IMR-90 (cell line): ENCODE results near the gene P2RX3. TPM values are rescaled to one million over a fixed set of nuclear protein-coding genes. Genes with fewer than 3 reads are reported as not detected.

ENCODE experiments used
- ATAC-seq: fragments of 200-7000 bp; cut with Tn5 transposase; 2 replicates; pipeline ENCODE4 v1.9.1; 2020; ENCODE audit warnings: low read depth, mild to moderate bottlenecking, moderate library complexity
- BruUV-seq: library from RNA; stranded (reverse); fragments of 400-500 nt; replicated peaks from 2 replicates; lab custom pipeline; 2021; lab: Mats Ljungman, UMichigan
- CTCF ChIA-PET: fragments of 300-600 bp; formaldehyde crosslinking; extraction: SDS; loops from one replicate; lab custom pipeline; 2021; ENCODE audit warnings: antibody characterized with exemption; lab: Yijun Ruan, JAX
- POLR2A ChIA-PET: fragments of 300-600 bp; sonication (Branson Sonifier 250); formaldehyde crosslinking; loops from one replicate; lab custom pipeline; 2022; ENCODE audit warnings: antibody characterized with exemption; ENCODE audit not compliant: unreplicated experiment; lab: Charles Lee
- DNase-seq: peaks from one replicate; pipeline ENCODE4 v3.0.0; 2013
- H2AFZ ChIP-seq: replicated peaks from 2 replicates; pipeline ENCODE3; 2013; ENCODE audit warnings: low read length, mild to moderate bottlenecking; ENCODE audit not compliant: poor library complexity
- H2AK5ac ChIP-seq: 2 replicates; pipeline ENCODE4 v1.6.1; 2013; ENCODE audit warnings: low read depth, low read length, inconsistent platforms
- H2AK9ac ChIP-seq: replicated peaks from 2 replicates; pipeline ENCODE3; 2013; ENCODE audit warnings: mild to moderate bottlenecking, low read depth, low read length, moderate library complexity; ENCODE audit not compliant: poor library complexity
- H2BK120ac ChIP-seq: 2 replicates; pipeline ENCODE4 v1.6.1; 2013; ENCODE audit warnings: low read depth, low read length, inconsistent platforms
- H2BK15ac ChIP-seq: 3 replicates; pipeline ENCODE4 v1.6.1; 2013; ENCODE audit warnings: low read depth, low read length, inconsistent platforms
- H2BK20ac ChIP-seq: 2 replicates; pipeline ENCODE4 v1.6.1; 2013; ENCODE audit warnings: low read depth, mild to moderate bottlenecking, inconsistent platforms, low read length, moderate library complexity
- H2BK5ac ChIP-seq: 2 replicates; pipeline ENCODE4 v1.6.1; 2013; ENCODE audit warnings: mild to moderate bottlenecking, low read depth, low read length, inconsistent platforms; ENCODE audit not compliant: poor library complexity, severe bottlenecking
- H3K14ac ChIP-seq: replicated peaks from 2 replicates; pipeline ENCODE4 v1.6.1; 2013; ENCODE audit warnings: low read depth, low read length, inconsistent platforms
- H3K18ac ChIP-seq: 2 replicates; pipeline ENCODE4 v1.6.1; 2013; ENCODE audit warnings: low read depth, low read length, control low read depth
- H3K23ac ChIP-seq: 2 replicates; pipeline ENCODE4 v1.6.1; 2013; ENCODE audit warnings: low read depth, low read length, inconsistent platforms
- H3K27ac ChIP-seq: 2 replicates; pipeline ENCODE4 v1.5.1; 2013; ENCODE audit warnings: mild to moderate bottlenecking, control low read depth, low read length; ENCODE audit not compliant: insufficient read depth
- H3K27me3 ChIP-seq: 2 replicates; pipeline ENCODE4 v1.6.1; 2013; ENCODE audit warnings: low read length; ENCODE audit not compliant: control insufficient read depth, insufficient read depth
- H3K36me3 ChIP-seq: 2 replicates; pipeline ENCODE4 v1.6.1; 2013; ENCODE audit warnings: low read length, mixed read lengths; ENCODE audit not compliant: control insufficient read depth, insufficient read depth
- H3K4ac ChIP-seq: 2 replicates; pipeline ENCODE4 v1.6.1; 2013; ENCODE audit warnings: low read depth, low read length, inconsistent platforms
- H3K4me1 ChIP-seq: 2 replicates; pipeline ENCODE4 v1.6.1; 2013; ENCODE audit warnings: low read length, mixed read lengths; ENCODE audit not compliant: control insufficient read depth, insufficient read depth
- H3K4me2 ChIP-seq: 2 replicates; pipeline ENCODE4 v1.6.1; 2013; ENCODE audit warnings: low read depth, mild to moderate bottlenecking, control low read depth, low read length, moderate library complexity
- H3K4me3 ChIP-seq: 2 replicates; pipeline ENCODE4 v1.5.1; 2013; ENCODE audit warnings: low read depth, mild to moderate bottlenecking, control low read depth, low read length, moderate library complexity; ENCODE audit not compliant: insufficient read depth
- H3K56ac ChIP-seq: 2 replicates; pipeline ENCODE4 v1.6.1; 2013; ENCODE audit warnings: low read length, inconsistent platforms; ENCODE audit not compliant: insufficient read depth; ENCODE audit errors: extremely low read depth
- H3K79me1 ChIP-seq, 2 experiments: 2 replicates each; pipeline ENCODE4 v1.6.1; 2013; ENCODE audit warnings: low read length in 2 of 2, inconsistent platforms in 1 of 2, low read depth in 1 of 2
- H3K9ac ChIP-seq: 2 replicates; pipeline ENCODE4 v1.6.1; 2013; ENCODE audit warnings: low read depth, low read length, control low read depth
- H3K9me1 ChIP-seq: 2 replicates; pipeline ENCODE4 v1.6.1; 2013; ENCODE audit warnings: low read length, inconsistent platforms; ENCODE audit not compliant: insufficient read depth
- H3K9me3 ChIP-seq: 2 replicates; pipeline ENCODE4 v1.6.1; 2013; ENCODE audit warnings: low read length; ENCODE audit not compliant: control insufficient read depth, insufficient read depth
- H4K20me1 ChIP-seq: 2 replicates; pipeline ENCODE4 v1.6.1; 2013; ENCODE audit warnings: low read length, inconsistent platforms; ENCODE audit not compliant: insufficient read depth
- H4K5ac ChIP-seq: 2 replicates; pipeline ENCODE4 v1.6.1; 2013; ENCODE audit warnings: mild to moderate bottlenecking, low read depth, low read length, control low read depth
- H4K8ac ChIP-seq, 2 experiments: 2 replicates each; pipeline ENCODE4 v1.6.1; 2013; ENCODE audit warnings: low read depth in 2 of 2, low read length in 2 of 2, control low read depth in 1 of 2, inconsistent platforms in 1 of 2
- H4K91ac ChIP-seq: 2 replicates; pipeline ENCODE4 v1.6.1; 2013; ENCODE audit warnings: low read depth, low read length, inconsistent platforms; ENCODE audit not compliant: insufficient read depth
- BHLHE40 ChIP-seq: fragments of 150-350 bp; IDR thresholded peaks from 2 replicates; pipeline ENCODE4 v1.6.1; 2016; ENCODE audit warnings: mild to moderate bottlenecking, low read depth, low read length
- CEBPB ChIP-seq: IDR thresholded peaks from 2 replicates; pipeline ENCODE4 v1.6.1; 2012; ENCODE audit warnings: low read depth, low read length, improper control_type of control experiment
- CHD1 ChIP-seq: IDR thresholded peaks from 2 replicates; pipeline ENCODE4 v1.6.1; 2012; ENCODE audit warnings: low read depth, low read length, improper control_type of control experiment
- CTCF ChIP-seq: conservative IDR thresholded peaks from 2 replicates; pipeline ENCODE4 v1.5.1; 2012; ENCODE audit warnings: mild to moderate bottlenecking, low read depth, low read length, improper control_type of control experiment
- ELK1 ChIP-seq: fragments of 150-350 bp; IDR thresholded peaks from 2 replicates; pipeline ENCODE4 v1.6.1; 2016; ENCODE audit warnings: low read depth, mild to moderate bottlenecking, low read length, moderate library complexity, borderline replicate concordance
- FOS ChIP-seq: fragments of 150-350 bp; IDR thresholded peaks from 2 replicates; pipeline ENCODE4 v1.6.1; 2016; ENCODE audit warnings: low read depth, low read length
- MAFK ChIP-seq: IDR thresholded peaks from 2 replicates; pipeline ENCODE4 v1.6.1; 2012; ENCODE audit warnings: low read depth, low read length, improper control_type of control experiment
- MAZ ChIP-seq: IDR thresholded peaks from 2 replicates; pipeline ENCODE4 v1.6.1; 2012; ENCODE audit warnings: low read depth, mild to moderate bottlenecking, low read length, improper control_type of control experiment, moderate library complexity, borderline replicate concordance
- MXI1 ChIP-seq: IDR thresholded peaks from 2 replicates; pipeline ENCODE4 v1.6.1; 2012; ENCODE audit warnings: low read depth, mild to moderate bottlenecking, low read length, moderate library complexity, borderline replicate concordance
- NFE2L2 ChIP-seq: fragments of 150-350 bp; IDR thresholded peaks from 2 replicates; pipeline ENCODE4 v1.6.1; 2016; ENCODE audit warnings: low read depth, mild to moderate bottlenecking, low read length
- RAD21 ChIP-seq: IDR thresholded peaks from 2 replicates; pipeline ENCODE4 v1.6.1; 2012; ENCODE audit warnings: low read length, improper control_type of control experiment
- RCOR1 ChIP-seq: IDR thresholded peaks from 2 replicates; pipeline ENCODE4 v1.6.1; 2012; ENCODE audit warnings: mild to moderate bottlenecking, low read length, improper control_type of control experiment; ENCODE audit not compliant: insufficient replicate concordance
- RFX5 ChIP-seq: IDR thresholded peaks from 2 replicates; pipeline ENCODE4 v1.8.0; 2012; ENCODE audit warnings: low read depth, mild to moderate bottlenecking, low read length, moderate library complexity
- SMC3 ChIP-seq: fragments of 150-350 bp; IDR thresholded peaks from 2 replicates; pipeline ENCODE4 v1.6.1; 2016; ENCODE audit warnings: low read depth, mild to moderate bottlenecking, antibody characterized with exemption, low read length, moderate library complexity
- USF2 ChIP-seq: fragments of 150-350 bp; IDR thresholded peaks from 2 replicates; pipeline ENCODE4 v1.6.1; 2017; ENCODE audit warnings: mild to moderate bottlenecking, antibody characterized with exemption, low read length, low read depth
- WGBS, 2 experiments: methylation state at CpG; one replicate each; pipeline versions ENCODE4 v1.1.5 to v1.1.7; 2013; ENCODE audit warnings: missing lambda C conversion rate in 2 of 2; ENCODE audit not compliant: insufficient read length in 1 of 2; ENCODE audit errors: extremely low coverage in 2 of 2; 5-methylcytosine and 5-hydroxymethylcytosine counted together
- dilution Hi-C: fragments of 300-500 bp; cut with HindIII; formaldehyde crosslinking; loops from one replicate; pipeline ENCODE4 v1.14.3; 2018; ENCODE audit warnings: low sequenced_read_pairs; ENCODE audit not compliant: unreplicated experiment
- in situ Hi-C: fragments of 300-500 bp; cut with MboI; formaldehyde crosslinking; loops from 3 replicates; pipeline ENCODE4 v1.14.3; 2019; ENCODE audit warnings: low sequenced_read_pairs, inconsistent platforms, mixed read lengths
- intact Hi-C: fragments of 100-400 bp; cut with micrococcal nuclease; formaldehyde crosslinking; loops from 2 replicates; pipeline ENCODE4 v1.10.0; 2022
- polyA plus RNA-seq, 3 experiments: library from polyadenylated mRNA; depleted of rRNA; stranded (reverse); fragments of >200 nt; gene quantifications; 2 replicates each; pipeline ENCODE4 v1.2.3, GENCODE V29; 2012; ENCODE audit warnings: low replicate concordance in 1 of 3
- total RNA-seq: library from RNA; depleted of rRNA; stranded (reverse); fragments of >200 nt; gene quantifications from 2 replicates; pipeline ENCODE4 v1.2.3, GENCODE V29; 2012

The P2RX3 gene
- total and polyA plus RNA-seq, 2 of the 4 experiments (the other 2 are of a cell fraction), result not detected

- Histone ChIP-seq H2BK120ac (no peak overlapping the region), H2BK20ac (no peak overlapping the region), H3K9me1 (no peaks in the 10 kb centered on the region), H2BK15ac (no peak overlapping the region), H3K9me3 (no peaks in the 10 kb centered on the region), H2AFZ (peak overlapping the region; percentile 33), H3K27me3 (peaks cover 11% of the 10 kb centered on the region), H4K5ac (no peak overlapping the region), H3K79me1 (no peaks in the 10 kb centered on the region), H3K36me3 (no peaks in the 10 kb centered on the region), H2AK5ac (no peak overlapping the region), H3K9ac (no peak overlapping the region), H3K56ac (no peak overlapping the region), H4K8ac (no peak overlapping the region), H3K4me1 (no peaks in the 10 kb centered on the region), H3K18ac (no peak overlapping the region), H4K20me1 (0 out of 2 replicates have a peak, but pooled peaks cover 6% of the 10 kb centered on the region), H4K91ac (no peak overlapping the region), H3K14ac (no peak overlapping the region), H2AK9ac (no peak overlapping the region), H2BK5ac (no peak overlapping the region), H3K4ac (no peak overlapping the region), H3K4me3 (no peak overlapping the region), H3K4me2 (no peak overlapping the region), H3K27ac (no peak overlapping the region), H3K23ac (no peak overlapping the region)
- WGBS, 2 experiments, result no CpG with 5 or more reads among the region's 10 CpGs
- ChIA-PET CTCF (no interaction called here), POLR2A (no interaction called here)
- ATAC-seq (no peak), DNase-seq (peak; percentile 24)
- in situ Hi-C loops, result no loop called here
- dilution Hi-C loops, result no loop called here
- intact Hi-C loops, result no loop called here
- TF ChIP-seq RCOR1 (no peak), MAZ (no peak), MAFK (no peak), CTCF (no peak), BHLHE40 (no peak), CEBPB (no peak), FOS (no peak), CHD1 (no peak), NFE2L2 (no peak), ELK1 (no peak), USF2 (no peak), MXI1 (no peak), SMC3 (no peak), RAD21 (no peak), RFX5 (no peak)
- BruUV-seq, result no TSS peak
Observed at GRCh38 chr11:57379732-57380131, 41.6 kb downstream of the P2RX3 start.
